SU-DHL-6 (cell line): ENCODE measurements around the gene MXD4.

Experiments
- H2AFZ ChIP-seq: fragments of 200-600 bp; sonication (generic); 2 replicates; pipeline ENCODE4 v1.6.1; 2014; ENCODE audit warnings: low read depth, mild to moderate bottlenecking, moderate library complexity, mixed read lengths, antibody characterized with exemption, low read length; ENCODE audit not compliant: severe bottlenecking
- H3F3A ChIP-seq: fragments of 200-600 bp; shearing (Covaris generic); 2 replicates; pipeline ENCODE4 v1.6.0; 2016; ENCODE audit warnings: antibody characterized with exemption, mild to moderate bottlenecking; ENCODE audit not compliant: insufficient read depth
- H3K27ac ChIP-seq: fragments of 200-600 bp; sonication (generic); 2 replicates; pipeline ENCODE4 v1.5.1; 2016; ENCODE audit warnings: low read depth, mild to moderate bottlenecking, low read length, moderate library complexity, mixed read lengths
- H3K27me3 ChIP-seq: fragments of 200-600 bp; sonication (generic), shearing (Covaris generic); 2 replicates; pipeline ENCODE4 v1.6.0; 2014; ENCODE audit warnings: mild to moderate bottlenecking, low read length
- H3K36me3 ChIP-seq: fragments of 200-600 bp; sonication (generic); 2 replicates; pipeline ENCODE4 v1.6.1; 2014; ENCODE audit warnings: mild to moderate bottlenecking, low read length, mixed read lengths
- H3K4me2 ChIP-seq: fragments of 300-600, 200-600 bp; shearing (Covaris generic), sonication (generic); 2 replicates; pipeline ENCODE4 v1.6.0; 2014; ENCODE audit warnings: low read length, low read depth, mild to moderate bottlenecking; ENCODE audit not compliant: poor library complexity, severe bottlenecking
- H3K4me3 ChIP-seq: fragments of 200-600 bp; sonication (generic); 2 replicates; pipeline ENCODE4 v1.5.1; 2014; ENCODE audit warnings: antibody characterized with exemption, low read length, mild to moderate bottlenecking, mixed read lengths; ENCODE audit not compliant: insufficient read depth, poor library complexity, severe bottlenecking
- H3K79me2 ChIP-seq: fragments of 200-600 bp; sonication (generic); 2 replicates; pipeline ENCODE4 v1.6.1; 2014; ENCODE audit warnings: mild to moderate bottlenecking, low read length, moderate library complexity; ENCODE audit not compliant: insufficient read depth
- H3K9ac ChIP-seq: fragments of 200-600 bp; sonication (generic); 2 replicates; pipeline ENCODE4 v1.7.0; 2014; ENCODE audit warnings: mild to moderate bottlenecking, low read length
- H3K9me2 ChIP-seq: fragments of 200-600 bp; sonication (generic); replicated peaks from 2 replicates; pipeline ENCODE4 v1.6.1; 2014; ENCODE audit warnings: low read length; ENCODE audit not compliant: insufficient read depth
- H3K9me3 ChIP-seq: fragments of 200-600 bp; sonication (generic); 2 replicates; pipeline ENCODE4 v1.6.1; 2014; ENCODE audit warnings: low read length, mixed read lengths; ENCODE audit not compliant: insufficient read depth
- H4K20me1 ChIP-seq: fragments of 200-600 bp; sonication (generic); 2 replicates; pipeline ENCODE4 v1.6.1; 2014; ENCODE audit warnings: low read depth, mild to moderate bottlenecking, antibody characterized with exemption, low read length, moderate library complexity, mixed read lengths
- CTCF ChIP-seq: fragments of 200-600 bp; sonication (generic); IDR thresholded peaks from one replicate; pipeline ENCODE4 v1.5.1; 2017; ENCODE audit warnings: antibody characterized with exemption, mild to moderate bottlenecking, low read length, moderate library complexity; ENCODE audit not compliant: insufficient read depth, poor library complexity, severe bottlenecking
- EZH2phosphoT487 ChIP-seq: fragments of 200-600 bp; sonication (generic), shearing (Covaris generic); conservative IDR thresholded peaks from 2 replicates; pipeline ENCODE4 v1.6.1; 2018; ENCODE audit warnings: mild to moderate bottlenecking, antibody characterized with exemption, low read length, moderate library complexity, mixed read lengths

The MXD4 gene

GRCh38 chr4:2241410-2242353 lies 20.2 kb downstream of the MXD4 start, which contains the start of the genes HAUS3 and POLN:
TSS of gene HAUS3 (minus strand) at chr4:2242121. CDS start at chr4:2240946, 1,175 bp downstream.
TSS of gene POLN (minus strand) at chr4:2242121. CDS start at chr4:2229231, 12,890 bp downstream.
- Histone ChIP-seq H3K27me3 (no peaks in the 10 kb centered on the region), H3K9me2 (no peaks in the 10 kb centered on the region), H2AFZ (peak within 1 kb of the TSS; percentile 20), H3K4me3 (peak within 1 kb of the TSS; percentile 73), H3K4me2 (peak within 1 kb of the TSS; percentile 81), H3K9ac (peak within 1 kb of the TSS; percentile 81), H3K9me3 (no peaks in the 10 kb centered on the region), H3K36me3 (peaks cover 10% of the 10 kb centered on the region; the same call in 1 of the 2 replicates), H4K20me1 (peaks cover 18% of the 10 kb centered on the region; the same call in 1 of the 2 replicates), H3K27ac (peak within 1 kb of the TSS; percentile 61), H3K79me2 (peaks cover 47% of the 10 kb centered on the region), H3F3A (no peaks in the 10 kb centered on the region)
- no peak for TF ChIP-seq EZH2phosphoT487
- no peak for TF ChIP-seq CTCF

GRCh38 chr4:2241003-2241402 lies 20.9 kb downstream of the MXD4 start:
- Histone ChIP-seq H3K9me3 (no peaks in the 10 kb centered on the region), H2AFZ (no peak overlapping the region), H3K79me2 (peaks cover 47% of the 10 kb centered on the region), H3K27me3 (no peaks in the 10 kb centered on the region), H3K4me3 (peak overlapping the region; percentile 73), H3K4me2 (peak overlapping the region; percentile 81), H3K27ac (peak overlapping the region; percentile 61), H3F3A (no peaks in the 10 kb centered on the region), H3K9me2 (no peaks in the 10 kb centered on the region), H3K36me3 (peaks cover 13% of the 10 kb centered on the region), H3K9ac (peak overlapping the region; percentile 81), H4K20me1 (peaks cover 18% of the 10 kb centered on the region; the same call in 1 of the 2 replicates)
- TF ChIP-seq CTCF: no peak
- TF ChIP-seq EZH2phosphoT487: no peak

- Histone ChIP-seq H3K9me2 (no peaks in the 10 kb centered on the region), H3K9me3 (no peaks in the 10 kb centered on the region), H3F3A (peaks cover 3% of the 10 kb centered on the region; the same call in 1 of the 2 replicates), H3K27ac (no peak overlapping the region), H3K27me3 (no peaks in the 10 kb centered on the region), H3K4me2 (peak overlapping the region; percentile 81), H2AFZ (no peak overlapping the region), H4K20me1 (peaks cover 18% of the 10 kb centered on the region), H3K36me3 (peaks cover 28% of the 10 kb centered on the region), H3K4me3 (no peak overlapping the region), H3K9ac (no peak overlapping the region), H3K79me2 (peaks cover 57% of the 10 kb centered on the region)
- no peak for TF ChIP-seq CTCF
- no peak for TF ChIP-seq EZH2phosphoT487
Measured at GRCh38 chr4:2236944-2237666, 24.8 kb downstream of the MXD4 start.
